K562 (cell line): ENCODE measurements around the gene CTSH. TPM values are rescaled to one million over a fixed set of nuclear protein-coding genes. Genes with fewer than 3 reads are reported as not detected.

Experiments
- ILF3 ChIP-seq: fragments of 450-650 bp; IDR thresholded peaks from 2 replicates; pipeline ENCODE4 v1.6.1; 2018; ENCODE audit warnings: antibody characterized with exemption, mild to moderate bottlenecking, moderate library complexity, borderline replicate concordance
- KLF10 ChIP-seq: fragments of 250-450 bp; sonication (Bioruptor Pico); IDR thresholded peaks from 2 replicates; pipeline ENCODE4 v1.6.1; 2021; ENCODE audit warnings: matching md5 sums
- MCM2 ChIP-seq: fragments of 450-650 bp; IDR thresholded peaks from 2 replicates; pipeline ENCODE4 v1.6.1; 2017; ENCODE audit warnings: low read depth, mild to moderate bottlenecking
- MCM5 ChIP-seq: fragments of 450-650 bp; IDR thresholded peaks from 2 replicates; pipeline ENCODE4 v1.6.1; 2016; ENCODE audit warnings: low read depth
- PHF21A ChIP-seq: fragments of 450-650 bp; IDR thresholded peaks from 2 replicates; pipeline ENCODE4 v1.6.1; 2017; ENCODE audit warnings: low read depth, borderline replicate concordance
- SAFB ChIP-seq: fragments of 200-400 bp; formaldehyde crosslinking; IDR thresholded peaks from 2 replicates; pipeline ENCODE4 v1.6.1; 2017; ENCODE audit warnings: low read depth, low read length, borderline replicate concordance
- SMAD3 ChIP-seq: fragments of 450-650 bp; formaldehyde crosslinking; conservative IDR thresholded peaks from 2 replicates; pipeline ENCODE4 v1.4.0; 2020; ENCODE audit warnings: mild to moderate bottlenecking
- SMAD4 ChIP-seq: fragments of 250-450 bp; sonication (Bioruptor Pico); conservative IDR thresholded peaks from 2 replicates; pipeline ENCODE4 v1.8.0; 2021; ENCODE audit warnings: inconsistent platforms, mild to moderate bottlenecking, moderate library complexity
- TRIM24 ChIP-seq, 2 experiments: fragments of 450-650 bp; IDR thresholded peaks; 2 replicates each; pipeline ENCODE4 v1.6.1; 2016
- ZBTB8A ChIP-seq: fragments of 450-650 bp; IDR thresholded peaks from 2 replicates; pipeline ENCODE4 v1.6.1; 2018; ENCODE audit warnings: mild to moderate bottlenecking, moderate library complexity; ENCODE audit not compliant: partially characterized antibody
- ZNF121 ChIP-seq: sonication (generic); formaldehyde crosslinking; conservative IDR thresholded peaks from 2 replicates; pipeline ENCODE4 v1.8.0; 2022; ENCODE audit warnings: missing genetic modification reagents
- ZNF143 ChIP-seq: sonication (generic); formaldehyde crosslinking; IDR thresholded peaks from 2 replicates; pipeline ENCODE4 v1.9.0; 2022; ENCODE audit warnings: mild to moderate bottlenecking, missing genetic modification reagents
- ZNF165 ChIP-seq: fragments of 250-450 bp; sonication (Bioruptor Pico); IDR thresholded peaks from 2 replicates; pipeline ENCODE4 v1.4.0; 2020; ENCODE audit warnings: borderline replicate concordance
- ZNF197 ChIP-seq: fragments of 200-800 bp; sonication (Bioruptor generic); IDR thresholded peaks from 2 replicates; pipeline ENCODE4 v1.6.1; 2016; ENCODE audit warnings: low read depth, missing genetic modification characterization, missing compliant biosample characterization
- ZNF431 ChIP-seq: sonication (generic); formaldehyde crosslinking; IDR thresholded peaks from 2 replicates; pipeline ENCODE4 v1.8.0; 2022; ENCODE audit warnings: mild to moderate bottlenecking, missing genetic modification reagents
- polyA plus RNA-seq, 8 experiments: library from polyadenylated mRNA; depleted of rRNA in 4 of 8; stranded (reverse) in 5 of 8; unstranded in 3 of 8; fragments of >200 nt; fragmentation: Nextera tagmentation in 2 of 8; fragmentation: Illumina TruSeq in 1 of 8; extraction: Ambion mirVana in 2 of 8; extraction: Trizol in 1 of 8; gene quantifications; 2 replicates each; pipeline versions ENCODE4 v1.2.1 to v1.2.3, GENCODE V29; 2011 to 2014; ENCODE audit warnings: inconsistent platforms in 1 of 8, missing spikeins in 1 of 8
- total RNA-seq, 7 experiments: library from RNA; depleted of rRNA in 6 of 7; stranded (reverse); fragments of >200 nt in 6 of 7; fragmentation: Illumina TruSeq in 2 of 7; extraction: Trizol in 2 of 7; gene quantifications; 2 replicates each; pipeline versions ENCODE4 v1.2.1 to v1.2.3, GENCODE V29; 2011 to 2021; ENCODE audit warnings: low replicate concordance in 1 of 7
- TF ChIP-seq, protein P1 (sequence below): fragments of 250-450 bp; sonication (Bioruptor Pico); IDR thresholded peaks from 2 replicates; pipeline ENCODE4 v1.5.0; 2020; ENCODE audit warnings: mild to moderate bottlenecking, borderline replicate concordance
- TF ChIP-seq, protein P2 (sequence below), 2 experiments: IDR thresholded peaks; 2 replicates each; pipeline ENCODE4 v1.6.1; 2011; ENCODE audit warnings: borderline replicate concordance in 1 of 2, control low read depth in 1 of 2, low read depth in 1 of 2, low read length in 1 of 2, mild to moderate bottlenecking in 1 of 2, mixed read lengths in 1 of 2, moderate library complexity in 1 of 2; ENCODE audit not compliant: insufficient read depth in 1 of 2, insufficient read length in 1 of 2, poor library complexity in 1 of 2, severe bottlenecking in 1 of 2; ENCODE audit errors: extremely low read depth in 1 of 2
- TF ChIP-seq, protein P3 (sequence below): sonication (generic); formaldehyde crosslinking; IDR thresholded peaks from 2 replicates; pipeline ENCODE4 v1.8.1; 2023; ENCODE audit warnings: mild to moderate bottlenecking, missing genetic modification reagents
- TF ChIP-seq, protein P4 (sequence below): fragments of 250-450 bp; sonication (Bioruptor Pico); IDR thresholded peaks from 2 replicates; pipeline ENCODE4 v1.8.0; 2022; ENCODE audit warnings: moderate library complexity, mild to moderate bottlenecking, inconsistent platforms
- TF ChIP-seq, protein P5 (sequence below): fragments of 450-650 bp; IDR thresholded peaks from 2 replicates; pipeline ENCODE4 v1.6.1; 2016

The CTSH gene
- total and polyA plus RNA-seq, 9 of the 15 experiments (the other 6 are each of a cell fraction or from before 2014, with no cell fraction given), result 15.0 to 462 (median 173) TPM

DNA sequence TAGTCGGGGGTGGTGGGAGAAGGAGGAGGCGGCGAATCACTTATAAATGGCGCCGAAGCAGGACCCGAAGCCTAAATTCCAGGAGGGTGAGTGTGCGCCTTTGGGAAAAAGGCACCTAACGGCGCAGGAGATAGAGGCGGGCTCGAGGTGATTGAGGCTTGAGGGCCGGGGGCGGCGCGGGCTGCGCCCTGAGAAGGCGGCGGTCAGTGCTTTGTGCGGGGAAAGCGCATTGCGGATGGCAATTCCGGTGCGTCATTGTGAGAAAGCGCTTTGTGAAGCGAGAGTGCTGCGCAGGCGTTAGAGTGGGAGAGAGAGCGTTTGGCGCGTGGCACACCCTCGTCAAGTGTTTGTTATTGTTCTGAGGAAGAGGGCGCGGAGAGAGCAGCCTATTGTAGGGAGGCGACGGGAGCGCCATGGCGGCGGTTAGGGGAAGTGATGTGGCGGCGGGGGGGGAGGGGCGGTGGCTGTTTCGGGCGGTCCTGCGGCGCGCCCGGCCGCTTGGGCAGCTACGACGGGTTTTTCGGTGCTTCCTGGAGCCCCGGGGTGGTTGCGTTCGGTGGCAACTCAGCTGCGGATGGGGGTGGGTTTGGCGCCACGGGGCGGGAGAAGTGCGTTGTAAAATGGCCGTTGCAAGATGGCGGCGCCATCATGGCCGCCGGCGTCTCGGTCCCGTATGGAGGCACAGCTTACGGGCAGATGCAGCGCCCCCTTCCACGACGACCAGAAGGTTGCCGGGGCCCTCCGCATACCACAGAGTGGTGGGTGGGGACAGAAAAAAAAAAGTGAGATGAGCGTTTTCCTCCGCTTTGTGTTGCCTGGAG, 71.7 kb downstream of the CTSH start (continued):
- TF ChIP-seq, protein P1, sequence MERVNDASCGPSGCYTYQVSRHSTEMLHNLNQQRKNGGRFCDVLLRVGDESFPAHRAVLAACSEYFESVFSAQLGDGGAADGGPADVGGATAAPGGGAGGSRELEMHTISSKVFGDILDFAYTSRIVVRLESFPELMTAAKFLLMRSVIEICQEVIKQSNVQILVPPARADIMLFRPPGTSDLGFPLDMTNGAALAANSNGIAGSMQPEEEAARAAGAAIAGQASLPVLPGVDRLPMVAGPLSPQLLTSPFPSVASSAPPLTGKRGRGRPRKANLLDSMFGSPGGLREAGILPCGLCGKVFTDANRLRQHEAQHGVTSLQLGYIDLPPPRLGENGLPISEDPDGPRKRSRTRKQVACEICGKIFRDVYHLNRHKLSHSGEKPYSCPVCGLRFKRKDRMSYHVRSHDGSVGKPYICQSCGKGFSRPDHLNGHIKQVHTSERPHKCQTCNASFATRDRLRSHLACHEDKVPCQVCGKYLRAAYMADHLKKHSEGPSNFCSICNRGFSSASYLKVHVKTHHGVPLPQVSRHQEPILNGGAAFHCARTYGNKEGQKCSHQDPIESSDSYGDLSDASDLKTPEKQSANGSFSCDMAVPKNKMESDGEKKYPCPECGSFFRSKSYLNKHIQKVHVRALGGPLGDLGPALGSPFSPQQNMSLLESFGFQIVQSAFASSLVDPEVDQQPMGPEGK (CRISPR knock-in tag), result no peak; the same call in 1 of the 2 replicates
- peak; percentile 72 for TF ChIP-seq ZNF197 (CRISPR knock-in tag)
- TF ChIP-seq, protein P2, sequence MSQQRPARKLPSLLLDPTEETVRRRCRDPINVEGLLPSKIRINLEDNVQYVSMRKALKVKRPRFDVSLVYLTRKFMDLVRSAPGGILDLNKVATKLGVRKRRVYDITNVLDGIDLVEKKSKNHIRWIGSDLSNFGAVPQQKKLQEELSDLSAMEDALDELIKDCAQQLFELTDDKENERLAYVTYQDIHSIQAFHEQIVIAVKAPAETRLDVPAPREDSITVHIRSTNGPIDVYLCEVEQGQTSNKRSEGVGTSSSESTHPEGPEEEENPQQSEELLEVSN (IDR thresholded peaks at IDR 0.05; ENCODE audit: borderline replicate concordance in 1 of 2, extremely low read depth in 1 of 2, insufficient read depth in 1 of 2, insufficient read length in 1 of 2, low read depth in 1 of 2, low read length in 1 of 2, poor library complexity in 1 of 2, severe bottlenecking in 1 of 2), result peak; percentile 15 to 59
- TF ChIP-seq ZNF143, result no peak
- TF ChIP-seq ZNF121 (CRISPR knock-in tag), result no peak
- TF ChIP-seq, protein P3, sequence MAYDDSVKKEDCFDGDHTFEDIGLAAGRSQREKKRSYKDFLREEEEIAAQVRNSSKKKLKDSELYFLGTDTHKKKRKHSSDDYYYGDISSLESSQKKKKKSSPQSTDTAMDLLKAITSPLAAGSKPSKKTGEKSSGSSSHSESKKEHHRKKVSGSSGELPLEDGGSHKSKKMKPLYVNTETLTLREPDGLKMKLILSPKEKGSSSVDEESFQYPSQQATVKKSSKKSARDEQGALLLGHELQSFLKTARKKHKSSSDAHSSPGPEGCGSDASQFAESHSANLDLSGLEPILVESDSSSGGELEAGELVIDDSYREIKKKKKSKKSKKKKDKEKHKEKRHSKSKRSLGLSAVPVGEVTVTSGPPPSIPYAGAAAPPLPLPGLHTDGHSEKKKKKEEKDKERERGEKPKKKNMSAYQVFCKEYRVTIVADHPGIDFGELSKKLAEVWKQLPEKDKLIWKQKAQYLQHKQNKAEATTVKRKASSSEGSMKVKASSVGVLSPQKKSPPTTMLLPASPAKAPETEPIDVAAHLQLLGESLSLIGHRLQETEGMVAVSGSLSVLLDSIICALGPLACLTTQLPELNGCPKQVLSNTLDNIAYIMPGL (CRISPR knock-in tag), result no peak; the same call in 1 of the 2 replicates
- no peak for TF ChIP-seq ZNF165
- TF ChIP-seq ZBTB8A, result no peak
- TF ChIP-seq, protein P4, sequence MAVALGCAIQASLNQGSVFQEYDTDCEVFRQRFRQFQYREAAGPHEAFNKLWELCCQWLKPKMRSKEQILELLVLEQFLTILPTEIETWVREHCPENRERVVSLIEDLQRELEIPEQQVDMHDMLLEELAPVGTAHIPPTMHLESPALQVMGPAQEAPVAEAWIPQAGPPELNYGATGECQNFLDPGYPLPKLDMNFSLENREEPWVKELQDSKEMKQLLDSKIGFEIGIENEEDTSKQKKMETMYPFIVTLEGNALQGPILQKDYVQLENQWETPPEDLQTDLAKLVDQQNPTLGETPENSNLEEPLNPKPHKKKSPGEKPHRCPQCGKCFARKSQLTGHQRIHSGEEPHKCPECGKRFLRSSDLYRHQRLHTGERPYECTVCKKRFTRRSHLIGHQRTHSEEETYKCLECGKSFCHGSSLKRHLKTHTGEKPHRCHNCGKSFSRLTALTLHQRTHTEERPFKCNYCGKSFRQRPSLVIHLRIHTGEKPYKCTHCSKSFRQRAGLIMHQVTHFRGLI (CRISPR knock-in tag), result no peak
- TF ChIP-seq, protein P5, sequence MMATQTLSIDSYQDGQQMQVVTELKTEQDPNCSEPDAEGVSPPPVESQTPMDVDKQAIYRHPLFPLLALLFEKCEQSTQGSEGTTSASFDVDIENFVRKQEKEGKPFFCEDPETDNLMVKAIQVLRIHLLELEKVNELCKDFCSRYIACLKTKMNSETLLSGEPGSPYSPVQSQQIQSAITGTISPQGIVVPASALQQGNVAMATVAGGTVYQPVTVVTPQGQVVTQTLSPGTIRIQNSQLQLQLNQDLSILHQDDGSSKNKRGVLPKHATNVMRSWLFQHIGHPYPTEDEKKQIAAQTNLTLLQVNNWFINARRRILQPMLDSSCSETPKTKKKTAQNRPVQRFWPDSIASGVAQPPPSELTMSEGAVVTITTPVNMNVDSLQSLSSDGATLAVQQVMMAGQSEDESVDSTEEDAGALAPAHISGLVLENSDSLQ, result peak; percentile 15; the same call in 1 of the 2 replicates
- no peak for TF ChIP-seq SMAD3 (CRISPR knock-in tag)
- no peak for TF ChIP-seq MCM5
- no peak for TF ChIP-seq ZNF431 (CRISPR knock-in tag)
- TF ChIP-seq SAFB, result no peak
- TF ChIP-seq PHF21A, result no peak
- peak; percentile 30 for TF ChIP-seq SMAD4 (CRISPR knock-in tag)
- TF ChIP-seq ILF3, result peak; percentile 40; the same call in 1 of the 2 replicates
- peak in 1 of 2 experiments; percentile 8; a peak in 1 of 4 replicates for TF ChIP-seq TRIM24 (IDR thresholded peaks at IDR 0.05)
- TF ChIP-seq KLF10 (CRISPR knock-in tag), result no peak
- TF ChIP-seq MCM2, result no peak
